ENCODE results near the gene TNFSF10. TPM values are rescaled to one million over a fixed set of nuclear protein-coding genes. Genes with fewer than 3 reads are reported as not detected.

Gene TNFSF10
- total RNA-seq, 1 experiment from 2014 or later: 2.2 TPM

DNA sequence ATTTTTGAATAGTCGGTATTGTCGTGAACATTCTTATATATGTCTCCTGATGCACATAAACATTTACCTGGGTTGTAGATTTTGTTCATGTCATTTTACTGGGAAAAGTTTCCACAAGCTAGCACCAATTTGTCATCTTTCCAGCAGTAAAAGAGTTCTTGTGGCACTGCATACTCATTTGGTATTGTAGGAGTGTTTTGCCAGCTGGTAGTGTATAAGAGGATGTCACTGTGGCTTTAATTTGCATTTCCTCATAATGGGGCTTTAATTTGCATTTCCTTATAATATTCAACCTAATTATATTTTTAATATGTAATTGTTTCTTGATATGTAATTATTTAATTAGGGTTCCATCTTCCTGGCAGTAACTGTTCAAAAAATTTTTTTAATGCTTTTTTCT lies 21.2 kb upstream of the TNFSF10 start:
- BruUV-seq (replicated peaks): no TSS peak
- Histone ChIP-seq H3K36me3 (ENCODE audit: control insufficient read depth, insufficient read depth, low read length) (no peaks in the 10 kb centered on the region), H3K27me3 (ENCODE audit: control insufficient read depth, insufficient read depth, low read length) (no peaks in the 10 kb centered on the region), H3K4me3 (ENCODE audit: low read depth in 2 of 2, low read length in 2 of 2) (no peak overlapping the region), H3K9me3 (ENCODE audit: control insufficient read depth, insufficient read depth, low read depth, low read length) (no peaks in the 10 kb centered on the region), H3K27ac (ENCODE audit: low read length) (no peak overlapping the region), H3K4me1 (ENCODE audit: control insufficient read depth, insufficient read depth, low read length) (no peaks in the 10 kb centered on the region)
- ATAC-seq (no peak), DNase-seq (ENCODE audit: low read depth, low spot score) (no peak)
- TF ChIP-seq TCF7L2 (IDR thresholded peaks at IDR 0.05; ENCODE audit: low read depth, low read length): no peak
- TF ChIP-seq, protein P1, sequence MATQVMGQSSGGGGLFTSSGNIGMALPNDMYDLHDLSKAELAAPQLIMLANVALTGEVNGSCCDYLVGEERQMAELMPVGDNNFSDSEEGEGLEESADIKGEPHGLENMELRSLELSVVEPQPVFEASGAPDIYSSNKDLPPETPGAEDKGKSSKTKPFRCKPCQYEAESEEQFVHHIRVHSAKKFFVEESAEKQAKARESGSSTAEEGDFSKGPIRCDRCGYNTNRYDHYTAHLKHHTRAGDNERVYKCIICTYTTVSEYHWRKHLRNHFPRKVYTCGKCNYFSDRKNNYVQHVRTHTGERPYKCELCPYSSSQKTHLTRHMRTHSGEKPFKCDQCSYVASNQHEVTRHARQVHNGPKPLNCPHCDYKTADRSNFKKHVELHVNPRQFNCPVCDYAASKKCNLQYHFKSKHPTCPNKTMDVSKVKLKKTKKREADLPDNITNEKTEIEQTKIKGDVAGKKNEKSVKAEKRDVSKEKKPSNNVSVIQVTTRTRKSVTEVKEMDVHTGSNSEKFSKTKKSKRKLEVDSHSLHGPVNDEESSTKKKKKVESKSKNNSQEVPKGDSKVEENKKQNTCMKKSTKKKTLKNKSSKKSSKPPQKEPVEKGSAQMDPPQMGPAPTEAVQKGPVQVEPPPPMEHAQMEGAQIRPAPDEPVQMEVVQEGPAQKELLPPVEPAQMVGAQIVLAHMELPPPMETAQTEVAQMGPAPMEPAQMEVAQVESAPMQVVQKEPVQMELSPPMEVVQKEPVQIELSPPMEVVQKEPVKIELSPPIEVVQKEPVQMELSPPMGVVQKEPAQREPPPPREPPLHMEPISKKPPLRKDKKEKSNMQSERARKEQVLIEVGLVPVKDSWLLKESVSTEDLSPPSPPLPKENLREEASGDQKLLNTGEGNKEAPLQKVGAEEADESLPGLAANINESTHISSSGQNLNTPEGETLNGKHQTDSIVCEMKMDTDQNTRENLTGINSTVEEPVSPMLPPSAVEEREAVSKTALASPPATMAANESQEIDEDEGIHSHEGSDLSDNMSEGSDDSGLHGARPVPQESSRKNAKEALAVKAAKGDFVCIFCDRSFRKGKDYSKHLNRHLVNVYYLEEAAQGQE (IDR thresholded peaks at IDR 0.05; ENCODE audit: insufficient read depth in 1 of 2, low read depth in 2 of 2, low read length in 1 of 2): no peak
- TF ChIP-seq SIN3A (IDR thresholded peaks at IDR 0.05; ENCODE audit: borderline replicate concordance, insufficient read depth, low read depth, low read length): no peak
- no peak for TF ChIP-seq POLR2AphosphoS5 (IDR thresholded peaks at IDR 0.05; ENCODE audit: low read depth, low read length)
- TF ChIP-seq, protein P2, sequence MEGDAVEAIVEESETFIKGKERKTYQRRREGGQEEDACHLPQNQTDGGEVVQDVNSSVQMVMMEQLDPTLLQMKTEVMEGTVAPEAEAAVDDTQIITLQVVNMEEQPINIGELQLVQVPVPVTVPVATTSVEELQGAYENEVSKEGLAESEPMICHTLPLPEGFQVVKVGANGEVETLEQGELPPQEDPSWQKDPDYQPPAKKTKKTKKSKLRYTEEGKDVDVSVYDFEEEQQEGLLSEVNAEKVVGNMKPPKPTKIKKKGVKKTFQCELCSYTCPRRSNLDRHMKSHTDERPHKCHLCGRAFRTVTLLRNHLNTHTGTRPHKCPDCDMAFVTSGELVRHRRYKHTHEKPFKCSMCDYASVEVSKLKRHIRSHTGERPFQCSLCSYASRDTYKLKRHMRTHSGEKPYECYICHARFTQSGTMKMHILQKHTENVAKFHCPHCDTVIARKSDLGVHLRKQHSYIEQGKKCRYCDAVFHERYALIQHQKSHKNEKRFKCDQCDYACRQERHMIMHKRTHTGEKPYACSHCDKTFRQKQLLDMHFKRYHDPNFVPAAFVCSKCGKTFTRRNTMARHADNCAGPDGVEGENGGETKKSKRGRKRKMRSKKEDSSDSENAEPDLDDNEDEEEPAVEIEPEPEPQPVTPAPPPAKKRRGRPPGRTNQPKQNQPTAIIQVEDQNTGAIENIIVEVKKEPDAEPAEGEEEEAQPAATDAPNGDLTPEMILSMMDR (IDR thresholded peaks at IDR 0.05): no peak
- ChIA-PET CTCF (no interaction called here), POLR2A (no interaction called here)
- intact Hi-C loops (cut with micrococcal nuclease; ENCODE audit: unreplicated experiment): no loop called here
- in situ Hi-C loops (cut with HindIII; ENCODE audit: low pct_unique_long_range_greater_than_20kb, low sequenced_read_pairs): no loop called here

- TF ChIP-seq, protein P1 (IDR thresholded peaks at IDR 0.05; ENCODE audit: insufficient read depth in 1 of 2, low read depth in 2 of 2, low read length in 1 of 2): no peak
- TF ChIP-seq, protein P2 (IDR thresholded peaks at IDR 0.05): no peak
- TF ChIP-seq TCF7L2 (IDR thresholded peaks at IDR 0.05; ENCODE audit: low read depth, low read length): no peak
- no peak for TF ChIP-seq SIN3A (IDR thresholded peaks at IDR 0.05; ENCODE audit: borderline replicate concordance, insufficient read depth, low read depth, low read length)
- TF ChIP-seq POLR2AphosphoS5 (IDR thresholded peaks at IDR 0.05; ENCODE audit: low read depth, low read length): no peak
- in situ Hi-C loops (cut with HindIII; ENCODE audit: low pct_unique_long_range_greater_than_20kb, low sequenced_read_pairs) (no loop called here), intact Hi-C loops (cut with micrococcal nuclease; ENCODE audit: unreplicated experiment) (no loop called here)
- ATAC-seq: no peak
- Histone ChIP-seq H3K36me3 (ENCODE audit: control insufficient read depth, insufficient read depth, low read length) (no peaks in the 10 kb centered on the region), H3K9me3 (ENCODE audit: control insufficient read depth, insufficient read depth, low read depth, low read length) (no peaks in the 10 kb centered on the region), H3K27me3 (ENCODE audit: control insufficient read depth, insufficient read depth, low read length) (no peaks in the 10 kb centered on the region), H3K4me1 (ENCODE audit: control insufficient read depth, insufficient read depth, low read length) (no peaks in the 10 kb centered on the region), H3K27ac (ENCODE audit: low read length) (no peak overlapping the region), H3K4me3 (ENCODE audit: low read depth in 2 of 2, low read length in 2 of 2) (no peak overlapping the region)
- BruUV-seq (replicated peaks): no TSS peak
- ChIA-PET CTCF (no interaction called here), POLR2A (no interaction called here)
- no peak for DNase-seq (ENCODE audit: low read depth, low spot score)
Measured at GRCh38 chr3:172543884-172544283, 20.7 kb upstream of the TNFSF10 start.

All from Panc1 (cell line).